K562 (cell line): ENCODE data around the gene NFKB2. TPM values are rescaled to one million over a fixed set of nuclear protein-coding genes. Genes with fewer than 3 reads are reported as not detected.
A peak's percentile ranks its signal among the peaks of the same experiment; 100 is the strongest.

Experiments
- ATAC-seq: fragments of 200-7000 bp; cut with Tn5 transposase; 3 replicates; pipeline ENCODE4 v1.9.1; 2020; ENCODE audit warnings: moderate library complexity
- BruUV-seq: library from RNA; stranded (reverse); fragments of 400-500 nt; replicated peaks from 2 replicates; lab custom pipeline; 2021; lab: Mats Ljungman, UMichigan
- CTCF ChIA-PET: fragments of 300-600 bp; formaldehyde crosslinking; extraction: SDS; loops from one replicate; lab custom pipeline; 2021; ENCODE audit warnings: low intra/inter-chr PET ratio; lab: Yijun Ruan, JAX
- POLR2A ChIA-PET: fragments of 300-600, 350-650 bp; sonication (Branson Sonifier 250); formaldehyde crosslinking; extraction: SDS; loops from one replicate; lab custom pipeline; 2021; ENCODE audit warnings: antibody characterized with exemption, inconsistent platforms; lab: Yijun Ruan, JAX
- DNase-seq, 4 experiments: peaks; one replicate each; pipeline versions ENCODE4 v3.0.0 to v3.0.0-alpha.2; 2011 to 2018; ENCODE audit warnings: low spot score in 3 of 4, mixed read lengths in 3 of 4; ENCODE audit errors: extremely low read depth in 1 of 4
- FAIRE-seq: peaks from 2 replicates; lab custom pipeline; 2011; peaks lifted over from hg19 to GRCh38; lab: Jason Lieb, UNC
- H2AFZ ChIP-seq: 2 replicates; pipeline ENCODE4 v1.6.0; 2011; ENCODE audit warnings: low read depth, low read length, control low read depth, inconsistent platforms
- H3K27ac ChIP-seq: fragments of 200-600 bp; 3 replicates; pipeline ENCODE4 v1.8.0; 2011; ENCODE audit warnings: low read depth, mild to moderate bottlenecking, control low read depth, inconsistent platforms, low read length, moderate library complexity, mixed read lengths; ENCODE audit errors: extremely low read depth
- H3K27me3 ChIP-seq, 2 experiments: fragments of 300-600 bp in 1 of 2; 2 replicates in 1 of 2; 3 replicates in 1 of 2; pipeline versions ENCODE4 v1.6.0 to v1.8.0; 2011; ENCODE audit warnings: inconsistent platforms in 2 of 2, low read length in 2 of 2, mild to moderate bottlenecking in 1 of 2, mixed read lengths in 1 of 2, moderate library complexity in 1 of 2; ENCODE audit not compliant: control insufficient read depth in 2 of 2, insufficient read depth in 2 of 2
- H3K36me3 ChIP-seq: fragments of 300-600 bp; 3 replicates; pipeline ENCODE4 v1.8.0; 2011; ENCODE audit warnings: mild to moderate bottlenecking, low read length, inconsistent platforms; ENCODE audit not compliant: control insufficient read depth, insufficient read depth
- H3K4me1 ChIP-seq, 2 experiments: fragments of 200-600 bp in 1 of 2; replicated peaks in 1 of 2; 2 replicates in 1 of 2; 3 replicates in 1 of 2; pipeline versions ENCODE4 v1.5.1 to v1.8.0; 2011; ENCODE audit warnings: inconsistent platforms in 2 of 2, low read length in 2 of 2, mild to moderate bottlenecking in 1 of 2, mixed read lengths in 1 of 2, moderate library complexity in 1 of 2; ENCODE audit not compliant: control insufficient read depth in 2 of 2, insufficient read depth in 2 of 2
- H3K4me2 ChIP-seq: 2 replicates; pipeline ENCODE4 v1.6.1; 2011; ENCODE audit warnings: low read length, control low read depth, inconsistent platforms, mixed read lengths; ENCODE audit not compliant: insufficient read depth
- H3K4me3 ChIP-seq: fragments of 200-600 bp; sonication (generic), shearing (Covaris generic); 2 replicates; pipeline ENCODE4 v1.5.1; 2016; ENCODE audit warnings: control low read depth, inconsistent platforms
- H3K79me2 ChIP-seq: fragments of 200-600 bp; 3 replicates; pipeline ENCODE4 v1.8.0; 2011; ENCODE audit warnings: low read length, inconsistent platforms; ENCODE audit not compliant: control insufficient read depth, insufficient read depth
- H3K9ac ChIP-seq, 2 experiments: 2 replicates each; pipeline versions ENCODE4 v1.6.0 to v1.6.1; 2011; ENCODE audit warnings: low read depth in 2 of 2, low read length in 2 of 2, control low read depth in 1 of 2, inconsistent platforms in 1 of 2, mild to moderate bottlenecking in 1 of 2, mixed read lengths in 1 of 2; ENCODE audit not compliant: insufficient read depth in 1 of 2
- H3K9me1 ChIP-seq: one replicate; pipeline ENCODE4 v1.6.0; 2011; ENCODE audit warnings: inconsistent platforms, mild to moderate bottlenecking, low read length, moderate library complexity; ENCODE audit not compliant: control insufficient read depth, insufficient read depth
- H3K9me3 ChIP-seq: replicated peaks from 2 replicates; pipeline ENCODE4 v1.5.1; 2011; ENCODE audit warnings: low read depth, low read length, inconsistent platforms; ENCODE audit not compliant: control insufficient read depth, insufficient read depth
- H4K20me1 ChIP-seq: replicated peaks from 2 replicates; pipeline ENCODE4 v1.6.1; 2011; ENCODE audit warnings: low read length, inconsistent platforms, mixed read lengths; ENCODE audit not compliant: control insufficient read depth, insufficient read depth
- ATF3 ChIP-seq, 2 experiments: fragments of 450-650 bp in 1 of 2; sonication (generic) in 1 of 2; formaldehyde crosslinking in 1 of 2; IDR thresholded peaks in 1 of 2; conservative IDR thresholded peaks in 1 of 2; 2 replicates each; pipeline versions ENCODE4 v1.6.1 to v1.8.1; 2016 to 2023; ENCODE audit warnings: mild to moderate bottlenecking in 2 of 2, moderate library complexity in 2 of 2, inconsistent platforms in 1 of 2, missing genetic modification reagents in 1 of 2
- HEY1 ChIP-seq: fragments of 250-450 bp; sonication (Bioruptor Pico); IDR thresholded peaks from 2 replicates; pipeline ENCODE4 v1.5.0; 2020; ENCODE audit warnings: mild to moderate bottlenecking, moderate library complexity, borderline replicate concordance
- RBM14 ChIP-seq: fragments of 200-400 bp; formaldehyde crosslinking; IDR thresholded peaks from 2 replicates; pipeline ENCODE4 v1.6.1; 2018; ENCODE audit warnings: low read depth, mild to moderate bottlenecking, low read length, moderate library complexity, borderline replicate concordance; ENCODE audit not compliant: insufficient read depth
- SLC30A9 ChIP-seq: fragments of 250-450 bp; sonication (Bioruptor Pico); IDR thresholded peaks from 2 replicates; pipeline ENCODE4 v1.8.0; 2022; ENCODE audit warnings: mild to moderate bottlenecking, moderate library complexity
- TRIM28 ChIP-seq: fragments of 450-650 bp; IDR thresholded peaks from 2 replicates; pipeline ENCODE4 v1.6.1; 2017
- ZC3H4 ChIP-seq: sonication (generic); formaldehyde crosslinking; IDR thresholded peaks from 2 replicates; pipeline ENCODE4 v1.9.0; 2021; ENCODE audit warnings: missing genetic modification reagents, borderline replicate concordance
- ZKSCAN8 ChIP-seq: fragments of 200-800 bp; sonication (Bioruptor generic); IDR thresholded peaks from 2 replicates; pipeline ENCODE4 v1.6.1; 2016; ENCODE audit warnings: missing genetic modification characterization, missing compliant biosample characterization
- WGBS: fragments of 100-300 bp; shearing (Covaris generic); methylation state at CpG from one replicate; pipeline ENCODE4 v1.1.6; 2016; ENCODE audit warnings: low coverage, mixed read lengths; ENCODE audit not compliant: insufficient coverage; ENCODE audit errors: missing lambda C conversion rate; 5-methylcytosine and 5-hydroxymethylcytosine counted together
- in situ Hi-C: fragments of 300-500 bp; cut with MboI; formaldehyde crosslinking; loops from 4 replicates; pipeline ENCODE4 v1.15.0; 2018; ENCODE audit warnings: inconsistent platforms, mixed read lengths
- intact Hi-C: fragments of 100-400 bp; cut with micrococcal nuclease; formaldehyde crosslinking; loops from 2 replicates; pipeline ENCODE4 v1.14.2; 2022
- polyA plus RNA-seq, 8 experiments: library from polyadenylated mRNA; depleted of rRNA in 4 of 8; stranded (reverse) in 5 of 8; unstranded in 3 of 8; fragments of >200 nt; fragmentation: Nextera tagmentation in 2 of 8; fragmentation: Illumina TruSeq in 1 of 8; extraction: Ambion mirVana in 2 of 8; extraction: Trizol in 1 of 8; gene quantifications; 2 replicates each; pipeline versions ENCODE4 v1.2.1 to v1.2.3, GENCODE V29; 2011 to 2014; ENCODE audit warnings: inconsistent platforms in 1 of 8, missing spikeins in 1 of 8
- total RNA-seq, 7 experiments: library from RNA; depleted of rRNA in 6 of 7; stranded (reverse); fragments of >200 nt in 6 of 7; fragmentation: Illumina TruSeq in 2 of 7; extraction: Trizol in 2 of 7; gene quantifications; 2 replicates each; pipeline versions ENCODE4 v1.2.1 to v1.2.3, GENCODE V29; 2011 to 2021; ENCODE audit warnings: low replicate concordance in 1 of 7

The NFKB2 gene
- total and polyA plus RNA-seq, 9 of the 15 experiments (the other 6 are each of a cell fraction or from before 2014, with no cell fraction given) = 0.07 to 20.3 (median 7.9) TPM

GRCh38 chr10:102426803-102427287 lies 31.3 kb downstream of the NFKB2 start (continued):
- TF ChIP-seq RBM14 (no peak), HEY1 (CRISPR knock-in tag) (no peak), ZKSCAN8 (no peak), ZC3H4 (no peak), TRIM28 (no peak)
- TF ChIP-seq, all 486 proteins: peak for 3

DNA sequence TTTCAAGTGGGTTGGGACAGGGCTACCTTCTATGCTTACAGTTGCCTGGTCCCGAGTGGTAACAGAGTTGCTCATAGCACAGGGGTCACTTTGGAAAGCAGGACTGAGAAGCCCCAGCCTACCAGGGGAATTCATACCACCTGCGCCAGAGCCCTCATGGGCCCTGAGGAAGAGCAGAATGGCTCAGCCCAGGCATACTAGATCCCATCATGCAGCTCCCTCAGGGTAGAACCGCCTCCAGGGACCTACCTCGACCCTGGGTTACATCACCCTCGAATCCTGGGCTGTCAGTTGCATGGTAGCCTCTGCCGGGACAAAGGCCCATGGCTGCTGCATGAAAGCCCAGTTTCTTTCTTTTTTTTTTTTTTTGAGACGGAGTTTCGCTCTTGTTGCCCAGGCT lies 34.0 kb downstream of the NFKB2 start:
- ChIA-PET CTCF (no interaction called here), POLR2A (no interaction called here)
- Histone ChIP-seq H3K4me3 (no peak overlapping the region), H3K9ac (no peak overlapping the region), H3K27ac (no peak overlapping the region), H3K27me3 (no peaks in the 10 kb centered on the region), H4K20me1 (no peaks in the 10 kb centered on the region), H2AFZ (no peak overlapping the region), H3K9me3 (no peaks in the 10 kb centered on the region), H3K36me3 (peaks cover 7% of the 10 kb centered on the region; the same call in 2 of the 3 replicates), H3K9me1 (no peaks in the 10 kb centered on the region), H3K4me2 (no peak overlapping the region), H3K4me1 (peaks cover 13 to 26% of the 10 kb centered on the region in 2 experiments), H3K79me2 (peaks cover 12% of the 10 kb centered on the region)
- WGBS = 62% methylated on average over 5 of the region's 8 CpGs
- intact Hi-C loops (no loop called here), in situ Hi-C loops (loop anchor here (25.0 kb wide), 1 partner anchor 592 kb away; the partner anchor contains the start of gene KCNIP2)
- ATAC-seq (no peak), DNase-seq (no peak), FAIRE-seq (no peak)
- TF ChIP-seq SLC30A9 (CRISPR knock-in tag) = no peak
- peak; percentile 11; the same call in 1 of the 2 replicates for TF ChIP-seq ATF3 (IDR thresholded peaks at IDR 0.05)
- TF ChIP-seq ATF3 (CRISPR knock-in tag; conservative IDR thresholded peaks at IDR 0.05) = no peak
- BruUV-seq = no TSS peak
